ENCODE data around the gene SRGAP3.

GRCh38 chr3:9233814-9234600 lies 15.4 kb downstream of the SRGAP3 start:
- TF ChIP-seq POLR2A (IDR thresholded peaks at IDR 0.05; ENCODE audit: low read depth, low read length) = no peak
- no peak for TF ChIP-seq POLR2AphosphoS5 (IDR thresholded peaks at IDR 0.05; ENCODE audit: low read depth, low read length)
- TF ChIP-seq TAF1 (IDR thresholded peaks at IDR 0.05; ENCODE audit: borderline replicate concordance, low read depth, low read length) = no peak
